H1 (cell line): ENCODE results near the gene KLHL3. TPM values are rescaled to one million over a fixed set of nuclear protein-coding genes. Genes with fewer than 3 reads are reported as not detected.

Experiments used
- CHD2 ChIP-seq: IDR thresholded peaks from 2 replicates; pipeline ENCODE4 v1.6.1; 2012; ENCODE audit warnings: low read length, improper control_type of control experiment
- CHD7 ChIP-seq: fragments of 300-600 bp; sonication (generic); IDR thresholded peaks from 2 replicates; pipeline ENCODE4 v1.7.1; 2012; ENCODE audit warnings: low read length, moderate library complexity, mild to moderate bottlenecking, inconsistent platforms; ENCODE audit not compliant: insufficient replicate concordance
- CREB1 ChIP-seq: IDR thresholded peaks from 2 replicates; pipeline ENCODE4 v1.6.1; 2012; ENCODE audit warnings: inconsistent platforms
- EP300 ChIP-seq, 2 experiments: IDR thresholded peaks; 1 replicate in 1 of 2; 2 replicates in 1 of 2; pipeline ENCODE4 v1.6.1; 2011 to 2012; ENCODE audit warnings: low read depth in 2 of 2, low read length in 2 of 2, mild to moderate bottlenecking in 2 of 2, borderline replicate concordance in 1 of 2, inconsistent platforms in 1 of 2, moderate library complexity in 1 of 2
- HDAC2 ChIP-seq, 2 experiments: fragments of 300-600 bp in 1 of 2; sonication (generic) in 1 of 2; IDR thresholded peaks; 2 replicates each; pipeline ENCODE4 v1.6.1; 2011 to 2012; ENCODE audit warnings: low read depth in 2 of 2, low read length in 2 of 2, mild to moderate bottlenecking in 2 of 2, moderate library complexity in 2 of 2, borderline replicate concordance in 1 of 2, inconsistent platforms in 1 of 2
- POLR2AphosphoS5 ChIP-seq: IDR thresholded peaks from 2 replicates; pipeline ENCODE4 v1.6.1; 2011; ENCODE audit warnings: low read depth, low read length
- RXRA ChIP-seq: IDR thresholded peaks from 2 replicates; pipeline ENCODE4 v1.6.1; 2011; ENCODE audit warnings: low read depth, mild to moderate bottlenecking, low read length, moderate library complexity; ENCODE audit not compliant: insufficient read depth
- polyA plus RNA-seq, 7 experiments: library from polyadenylated mRNA; depleted of rRNA in 3 of 7; stranded (reverse) in 5 of 7; unstranded in 2 of 7; fragments of >200 nt in 5 of 7; fragments of 200-250 nt in 2 of 7; gene quantifications; 1 replicate in 5 of 7; 2 replicates in 1 of 7; 4 replicates in 1 of 7; pipeline versions ENCODE4 v1.2.1 to v1.2.3, GENCODE V29; 2011 to 2013; ENCODE audit warnings: missing spikeins in 2 of 7, mixed read lengths in 2 of 7
- total RNA-seq: library from RNA; stranded (reverse); fragmentation: NEBNext Ultra II Directional; extraction: Animal tissue kit (Norgen Biotek cat#: 25700); gene quantifications from 2 replicates; pipeline ENCODE4 v1.2.1, GENCODE V29; 2021

KLHL3 gene
- total and polyA plus RNA-seq, 2 of the 8 experiments (the other 6 are each of a cell fraction or from before 2014, with no cell fraction given), result 7.4 to 13.7 TPM

DNA sequence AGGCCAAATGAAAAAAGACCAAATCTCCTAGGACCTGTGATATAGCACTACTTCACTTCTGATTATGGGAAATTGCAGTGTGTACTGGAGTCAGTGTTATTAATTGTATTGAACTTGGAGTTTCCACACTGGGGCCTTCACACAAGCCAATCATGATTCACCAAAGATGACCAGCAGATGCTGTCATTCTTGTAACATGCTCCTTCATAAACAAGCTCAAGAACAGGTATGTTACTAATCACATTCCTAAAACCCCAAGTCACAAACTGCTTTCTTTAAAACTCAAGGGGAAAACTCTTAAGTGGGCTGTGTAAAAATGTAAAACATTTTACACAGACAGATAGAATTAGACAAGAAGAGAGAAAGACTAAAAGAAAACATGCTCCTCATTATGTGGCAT, 5.6 kb downstream of the KLHL3 start (continued):
- TF ChIP-seq CHD7 (no peak), CHD2 (no peak), POLR2AphosphoS5 (no peak), RXRA (no peak), CREB1 (no peak), EP300 (IDR thresholded peaks at IDR 0.05; ENCODE audit: borderline replicate concordance in 1 of 2, low read depth in 2 of 2, low read length in 2 of 2) (no peak), HDAC2 (IDR thresholded peaks at IDR 0.05; ENCODE audit: borderline replicate concordance in 1 of 2, low read depth in 2 of 2, low read length in 2 of 2) (no peak)
